Tibial artery (tissue), 4 donors: ENCODE measurements around the gene HYAL4.
A peak's percentile ranks its signal among the peaks of the same experiment; 100 is the strongest.

ENCODE experiments used
- DNase-seq, 2 donors: peaks; one replicate each; pipeline ENCODE4 v3.0.0-alpha.2; 2019
- H3K27ac ChIP-seq, 2 donors: fragments of 200-600 bp; sonication (generic) in 1 of 2; 1 replicate in 1 of 2; 2 replicates in 1 of 2; pipeline ENCODE4 v1.5.1; 2018 to 2019; ENCODE audit warnings: mild to moderate bottlenecking in 1 of 2
- H3K27me3 ChIP-seq, 2 donors: fragments of 200-600 bp; sonication (generic) in 1 of 2; one replicate each; pipeline versions ENCODE4 v1.5.1 to v1.6.0; 2016 to 2019
- H3K36me3 ChIP-seq, 3 donors: fragments of 200-600 bp; sonication (generic) in 2 of 3; one replicate each; pipeline ENCODE4 v1.5.1; 2016 to 2019; ENCODE audit warnings: mild to moderate bottlenecking in 2 of 3
- H3K4me1 ChIP-seq, 4 donors: fragments of 200-600 bp; sonication (generic) in 2 of 4; 1 replicate in 3 of 4; 2 replicates in 1 of 4; pipeline ENCODE4 v1.5.1; 2016 to 2019
- H3K4me3 ChIP-seq, 2 donors: fragments of 200-600 bp; sonication (generic) in 1 of 2; 1 replicate in 1 of 2; 2 replicates in 1 of 2; pipeline ENCODE4 v1.5.1; 2018 to 2019; ENCODE audit warnings: mild to moderate bottlenecking in 2 of 2
- H3K9me3 ChIP-seq, 3 donors: fragments of 200-600 bp; sonication (generic) in 1 of 3; one replicate each; pipeline ENCODE4 v1.5.1; 2016 to 2019
- intact Hi-C: fragments of 100-400 bp; cut with DNase I; formaldehyde crosslinking; loops from one replicate; pipeline ENCODE4 v1.15.0; 2023; ENCODE audit warnings: low total_unique reads
- TF ChIP-seq, protein P1 (sequence below), 2 experiments: fragments of 200-600 bp in 1 of 2; fragments of 450-650 bp in 1 of 2; IDR thresholded peaks; one replicate each; pipeline ENCODE4 v1.5.1; 2017 to 2019; ENCODE audit warnings: antibody characterized with exemption in 2 of 2, mild to moderate bottlenecking in 1 of 2, moderate library complexity in 1 of 2

HYAL4 gene

DNA sequence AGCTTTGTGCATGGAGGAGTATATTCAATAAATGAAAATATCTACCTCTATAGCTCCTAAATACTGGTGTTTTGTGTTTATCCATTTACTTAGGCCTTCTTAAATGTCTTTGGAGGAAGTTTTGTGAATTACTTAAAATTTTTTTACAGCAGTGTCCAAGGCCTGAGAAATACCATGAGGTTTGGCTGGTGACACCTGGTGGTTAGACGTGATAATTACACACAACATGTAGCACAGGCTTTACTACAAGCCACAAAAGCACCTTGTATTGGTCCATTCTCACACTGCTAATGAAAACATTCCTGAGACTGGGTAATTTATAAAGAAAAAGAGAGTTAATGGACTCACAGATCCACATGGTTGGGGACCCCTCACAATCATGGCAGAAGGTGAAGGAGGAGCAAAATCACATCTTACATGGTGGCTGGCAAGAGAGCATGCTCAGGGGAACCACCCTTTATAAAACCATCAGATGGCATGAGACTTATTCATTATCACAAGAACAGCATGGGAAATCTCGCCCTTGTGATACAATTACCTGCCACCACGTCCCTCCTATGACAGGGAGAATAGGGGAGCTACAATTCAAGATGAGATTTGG, 20.6 kb downstream of the HYAL4 start:
- TF ChIP-seq, protein P1, sequence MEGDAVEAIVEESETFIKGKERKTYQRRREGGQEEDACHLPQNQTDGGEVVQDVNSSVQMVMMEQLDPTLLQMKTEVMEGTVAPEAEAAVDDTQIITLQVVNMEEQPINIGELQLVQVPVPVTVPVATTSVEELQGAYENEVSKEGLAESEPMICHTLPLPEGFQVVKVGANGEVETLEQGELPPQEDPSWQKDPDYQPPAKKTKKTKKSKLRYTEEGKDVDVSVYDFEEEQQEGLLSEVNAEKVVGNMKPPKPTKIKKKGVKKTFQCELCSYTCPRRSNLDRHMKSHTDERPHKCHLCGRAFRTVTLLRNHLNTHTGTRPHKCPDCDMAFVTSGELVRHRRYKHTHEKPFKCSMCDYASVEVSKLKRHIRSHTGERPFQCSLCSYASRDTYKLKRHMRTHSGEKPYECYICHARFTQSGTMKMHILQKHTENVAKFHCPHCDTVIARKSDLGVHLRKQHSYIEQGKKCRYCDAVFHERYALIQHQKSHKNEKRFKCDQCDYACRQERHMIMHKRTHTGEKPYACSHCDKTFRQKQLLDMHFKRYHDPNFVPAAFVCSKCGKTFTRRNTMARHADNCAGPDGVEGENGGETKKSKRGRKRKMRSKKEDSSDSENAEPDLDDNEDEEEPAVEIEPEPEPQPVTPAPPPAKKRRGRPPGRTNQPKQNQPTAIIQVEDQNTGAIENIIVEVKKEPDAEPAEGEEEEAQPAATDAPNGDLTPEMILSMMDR (IDR thresholded peaks at IDR 0.05): peak; percentile 70 to 75
- H3K36me3 ChIP-seq: no peaks in the 10 kb centered on the region
- no peak overlapping the region for H3K27ac ChIP-seq
- peak in 1 of 2 donors; percentile 32 for DNase-seq
- intact Hi-C loops: loop anchor here (5.0 kb wide), 1 partner anchor 183 kb away; no protein-coding TSS in a partner anchor
- no peak overlapping the region for H3K4me3 ChIP-seq
- no peaks in the 10 kb centered on the region for H3K9me3 ChIP-seq
- H3K4me1 ChIP-seq: peaks cover 0 to 7% (median 0%) of the 10 kb centered on the region in 4 donors
- H3K27me3 ChIP-seq: no peaks in the 10 kb centered on the region

DNA sequence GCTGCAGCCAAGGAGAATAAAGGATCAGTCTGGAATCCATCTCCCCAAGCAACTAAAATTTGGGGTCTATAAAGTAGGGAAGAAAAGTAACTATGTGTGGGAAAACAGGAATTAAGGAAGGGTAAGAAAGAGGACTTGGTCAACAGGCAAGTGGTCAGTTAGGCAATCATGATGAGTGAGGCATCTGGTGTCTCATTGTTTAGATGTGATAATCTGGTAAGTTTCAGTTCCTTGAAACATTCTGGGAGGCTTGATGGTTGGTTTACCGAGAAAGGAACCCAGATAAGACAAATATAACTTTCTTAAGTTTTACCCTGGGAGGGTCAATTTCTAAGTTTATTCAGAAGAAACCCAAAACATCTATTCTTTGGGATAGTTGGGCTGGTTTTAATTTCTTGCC, 22.3 kb downstream of the HYAL4 start:
- H3K36me3 ChIP-seq: no peaks in the 10 kb centered on the region
- TF ChIP-seq, protein P1 (IDR thresholded peaks at IDR 0.05): no peak
- no peaks in the 10 kb centered on the region for H3K9me3 ChIP-seq
- intact Hi-C loops: loop anchor here (5.0 kb wide), 1 partner anchor 185 kb away; no protein-coding TSS in a partner anchor
- DNase-seq: no peak
- H3K4me3 ChIP-seq: no peak overlapping the region
- H3K4me1 ChIP-seq: peaks cover 0 to 7% (median 0%) of the 10 kb centered on the region in 4 donors
- no peaks in the 10 kb centered on the region for H3K27me3 ChIP-seq
- H3K27ac ChIP-seq: no peak overlapping the region

DNA sequence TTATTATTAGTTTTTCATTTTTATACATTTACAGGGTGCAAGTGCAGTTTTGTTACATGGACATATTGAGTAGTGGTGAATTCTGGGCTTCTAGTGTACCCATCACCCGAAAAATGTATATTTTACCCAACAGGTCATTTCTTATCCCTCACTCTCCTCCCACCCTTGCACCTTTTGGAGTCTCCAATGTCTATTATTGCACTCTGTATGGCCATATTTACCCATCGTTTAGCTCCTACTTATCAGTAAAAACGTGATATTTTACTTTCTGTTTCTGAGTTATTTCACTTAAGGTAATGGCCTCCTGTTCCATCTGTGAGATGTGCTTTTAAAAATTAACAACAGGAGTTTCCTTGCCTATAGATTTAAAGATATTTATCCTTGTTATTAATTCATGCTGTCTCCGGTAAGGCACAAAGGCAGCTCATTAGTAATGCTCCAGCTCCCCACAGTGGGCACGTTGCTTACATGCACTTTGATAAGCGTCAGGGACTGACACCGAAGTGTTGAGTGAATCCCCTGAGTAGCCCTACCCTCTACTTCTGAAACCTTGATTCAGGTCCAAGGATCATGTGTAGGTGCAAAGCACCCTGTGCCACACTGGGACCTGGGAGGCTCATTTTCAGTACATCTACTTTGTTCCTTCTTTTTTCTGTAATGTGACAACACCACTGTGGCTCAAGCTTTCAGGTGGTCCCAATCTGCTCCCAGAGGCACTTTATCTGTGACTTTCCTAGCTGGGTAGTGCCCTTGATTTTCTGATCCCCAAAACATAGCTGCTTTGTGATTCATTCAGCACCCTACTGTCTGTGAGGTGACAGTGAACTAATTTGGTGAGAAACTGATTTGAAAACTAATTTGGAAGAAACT, 27.3 kb downstream of the HYAL4 start:
- H3K27me3 ChIP-seq: peaks cover 0 to 5% of the 10 kb centered on the region in 2 donors
- H3K4me1 ChIP-seq: no peaks in the 10 kb centered on the region
- no peaks in the 10 kb centered on the region for H3K36me3 ChIP-seq
- TF ChIP-seq, protein P1 (IDR thresholded peaks at IDR 0.05): peak in 1 of 2 experiments; percentile 23
- no peaks in the 10 kb centered on the region for H3K9me3 ChIP-seq
- DNase-seq: no peak
- intact Hi-C loops: loop anchor here (10.0 kb wide), 1 partner anchor 377 kb away; no protein-coding TSS in a partner anchor
- H3K4me3 ChIP-seq: no peak overlapping the region
- no peak overlapping the region for H3K27ac ChIP-seq

DNA sequence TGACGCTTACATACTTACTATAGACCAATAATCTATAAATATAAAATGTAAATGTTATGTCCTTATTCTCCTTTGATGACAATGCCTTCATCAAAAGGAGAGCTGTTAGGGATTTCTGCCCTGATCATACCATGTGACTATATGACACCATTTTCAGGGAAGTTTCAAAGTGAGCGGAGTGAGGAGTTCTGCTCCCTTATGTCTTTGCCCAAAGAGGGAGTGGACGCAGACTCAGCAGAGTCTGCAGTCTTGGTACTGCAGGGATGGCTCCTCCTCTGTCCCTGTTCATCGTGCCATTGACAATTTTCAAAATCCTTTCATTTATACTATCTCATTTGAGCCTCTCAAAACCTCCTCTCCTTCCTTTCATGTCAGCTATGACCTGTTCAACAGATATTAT, 27.9 kb downstream of the HYAL4 start:
- no peaks in the 10 kb centered on the region for H3K4me1 ChIP-seq
- H3K9me3 ChIP-seq: no peaks in the 10 kb centered on the region
- no peak overlapping the region for H3K27ac ChIP-seq
- peaks cover 0 to 5% of the 10 kb centered on the region in 2 donors for H3K27me3 ChIP-seq
- TF ChIP-seq, protein P1 (IDR thresholded peaks at IDR 0.05): no peak
- DNase-seq: no peak
- no peaks in the 10 kb centered on the region for H3K36me3 ChIP-seq
- intact Hi-C loops: loop anchor here (10.0 kb wide), 1 partner anchor 378 kb away; no protein-coding TSS in a partner anchor
- no peak overlapping the region for H3K4me3 ChIP-seq

DNA sequence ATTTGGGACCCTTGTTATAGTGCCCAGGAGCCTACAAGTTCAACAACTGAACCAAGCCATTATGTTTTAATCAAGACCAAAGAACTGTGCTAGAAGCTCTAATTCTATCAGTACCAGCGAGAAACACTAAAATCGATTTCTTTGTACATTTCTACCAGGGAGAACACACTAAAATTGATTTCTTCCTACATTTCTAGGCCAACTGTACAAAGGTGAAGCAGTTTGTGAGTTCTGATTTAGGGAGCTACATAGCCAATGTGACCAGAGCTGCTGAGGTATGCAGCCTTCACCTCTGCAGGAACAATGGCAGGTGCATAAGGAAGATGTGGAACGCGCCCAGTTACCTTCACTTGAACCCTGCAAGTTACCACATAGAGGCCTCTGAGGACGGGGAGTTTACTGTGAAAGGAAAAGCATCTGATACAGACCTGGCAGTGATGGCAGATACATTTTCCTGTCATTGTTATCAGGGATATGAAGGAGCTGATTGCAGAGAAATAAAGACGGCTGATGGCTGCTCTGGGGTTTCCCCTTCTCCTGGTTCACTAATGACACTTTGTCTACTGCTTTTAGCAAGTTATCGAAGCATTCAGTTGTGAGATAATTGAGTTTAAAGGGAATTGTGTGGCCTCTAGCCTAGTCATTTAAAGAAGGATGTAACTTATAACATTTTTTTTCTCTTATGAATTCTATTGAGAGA, 31.7 kb downstream of the HYAL4 start:
- Histone ChIP-seq H3K27ac (no peak overlapping the region), H3K4me1 (no peaks in the 10 kb centered on the region), H3K9me3 (no peaks in the 10 kb centered on the region), H3K27me3 (peaks cover 0 to 5% of the 10 kb centered on the region in 2 donors), H3K36me3 (no peaks in the 10 kb centered on the region), H3K4me3 (no peak overlapping the region)
- intact Hi-C loops: loop anchor here (10.0 kb wide), 1 partner anchor 382 kb away; no protein-coding TSS in a partner anchor
- no peak for DNase-seq
- TF ChIP-seq, protein P1 (IDR thresholded peaks at IDR 0.05): no peak
